HG03097 (cell line): Measurements from ENCODE around the gene ACVR1C.

ENCODE experiments used
- ATAC-seq: cut with Tn5 transposase; IDR thresholded peaks from one replicate; pipeline ENCODE4 v1.9.1; 2021; ENCODE audit not compliant: unreplicated experiment, low FRiP score

Gene ACVR1C

GRCh38 chr2:157628477-157629415 lies at the start of gene ACVR1C:
ACVR1C (minus strand) TSS chr2:157628864; CDS start chr2:157628644, 220 bp downstream.
- ATAC-seq: peak; percentile 95

DNA sequence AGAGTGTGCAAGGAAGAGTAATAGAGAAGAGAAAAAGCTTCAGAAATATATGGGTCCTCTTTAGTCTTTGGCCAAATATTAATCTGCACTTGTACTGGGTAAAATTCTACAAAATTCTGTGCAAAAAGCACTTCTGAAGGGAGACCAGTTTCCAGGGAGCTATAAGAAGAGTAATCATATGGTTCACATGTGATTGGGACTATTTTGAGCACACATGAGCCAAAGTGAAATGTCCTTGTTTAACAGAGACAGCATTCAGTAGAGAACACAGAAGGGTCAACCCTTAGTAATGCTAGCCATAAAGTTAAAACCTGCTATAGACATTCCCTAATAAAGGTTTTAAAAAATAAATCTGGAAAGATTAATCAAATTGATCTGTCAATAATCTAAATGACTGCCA lies 49.3 kb upstream of the ACVR1C start:
- ATAC-seq: no peak

DNA sequence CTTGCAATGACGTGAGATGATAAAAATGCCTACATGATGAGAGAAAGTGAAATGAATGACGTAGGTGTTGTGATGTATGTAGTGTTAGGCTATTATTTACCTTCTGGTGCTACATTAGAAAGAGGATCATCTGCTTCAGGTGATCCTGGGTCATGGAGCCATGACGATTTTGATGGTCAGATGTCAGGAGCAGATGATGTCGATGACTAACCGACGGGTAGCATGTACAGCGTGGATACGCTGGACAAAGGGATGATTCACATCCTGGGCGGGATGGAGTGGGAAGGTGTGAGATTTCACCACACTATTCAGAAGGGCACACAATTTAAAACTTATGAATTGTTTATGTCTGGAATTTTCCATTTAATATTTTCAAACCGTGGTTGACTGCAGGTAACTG lies 43.5 kb upstream of the ACVR1C start:
- no peak for ATAC-seq

GRCh38 chr2:157662401-157662800 lies 33.7 kb upstream of the ACVR1C start:
- no peak for ATAC-seq

GRCh38 chr2:157661776-157662175 lies 33.1 kb upstream of the ACVR1C start:
- no peak for ATAC-seq

GRCh38 chr2:157657858-157658257 lies 29.2 kb upstream of the ACVR1C start:
- no peak for ATAC-seq

GRCh38 chr2:157657101-157657500 lies 28.4 kb upstream of the ACVR1C start:
- no peak for ATAC-seq

DNA sequence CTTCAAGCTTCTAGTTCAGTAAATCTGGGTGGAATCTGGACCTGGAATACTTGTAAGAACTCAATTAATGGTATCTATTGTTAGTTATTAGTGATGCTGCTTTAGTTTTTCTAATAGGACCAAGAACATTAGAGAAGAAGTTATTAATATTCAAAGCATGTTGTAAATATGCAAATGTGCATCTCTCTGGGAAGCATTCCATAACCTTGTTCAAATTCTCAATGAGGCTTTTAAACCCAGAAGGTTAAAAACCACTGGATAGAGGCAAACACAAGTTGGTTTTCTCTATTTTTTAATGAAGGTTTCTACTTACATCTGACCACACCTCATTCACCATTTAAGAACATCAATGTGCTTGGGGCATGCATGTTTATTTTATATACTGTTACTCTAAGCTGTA lies 16.1 kb upstream of the ACVR1C start:
- ATAC-seq: no peak

DNA sequence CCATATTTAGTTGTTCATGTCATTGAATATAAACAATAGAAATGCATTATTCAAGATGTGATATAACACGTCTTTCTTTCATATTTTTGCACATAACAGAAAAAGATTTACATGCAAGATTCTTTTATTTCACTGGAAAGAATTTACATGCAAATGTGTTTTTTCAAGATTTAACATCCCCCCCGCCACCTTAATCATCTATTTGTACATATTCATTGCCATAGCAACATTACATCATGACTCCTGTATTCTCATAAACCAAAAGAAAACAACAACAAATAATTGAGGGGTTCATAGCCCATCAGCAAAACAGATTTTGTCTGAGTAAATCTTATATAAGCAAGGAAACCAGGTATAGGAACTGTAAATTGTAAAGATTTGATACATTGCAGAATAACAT lies 3.2 kb upstream of the ACVR1C start:
- ATAC-seq: no peak

DNA sequence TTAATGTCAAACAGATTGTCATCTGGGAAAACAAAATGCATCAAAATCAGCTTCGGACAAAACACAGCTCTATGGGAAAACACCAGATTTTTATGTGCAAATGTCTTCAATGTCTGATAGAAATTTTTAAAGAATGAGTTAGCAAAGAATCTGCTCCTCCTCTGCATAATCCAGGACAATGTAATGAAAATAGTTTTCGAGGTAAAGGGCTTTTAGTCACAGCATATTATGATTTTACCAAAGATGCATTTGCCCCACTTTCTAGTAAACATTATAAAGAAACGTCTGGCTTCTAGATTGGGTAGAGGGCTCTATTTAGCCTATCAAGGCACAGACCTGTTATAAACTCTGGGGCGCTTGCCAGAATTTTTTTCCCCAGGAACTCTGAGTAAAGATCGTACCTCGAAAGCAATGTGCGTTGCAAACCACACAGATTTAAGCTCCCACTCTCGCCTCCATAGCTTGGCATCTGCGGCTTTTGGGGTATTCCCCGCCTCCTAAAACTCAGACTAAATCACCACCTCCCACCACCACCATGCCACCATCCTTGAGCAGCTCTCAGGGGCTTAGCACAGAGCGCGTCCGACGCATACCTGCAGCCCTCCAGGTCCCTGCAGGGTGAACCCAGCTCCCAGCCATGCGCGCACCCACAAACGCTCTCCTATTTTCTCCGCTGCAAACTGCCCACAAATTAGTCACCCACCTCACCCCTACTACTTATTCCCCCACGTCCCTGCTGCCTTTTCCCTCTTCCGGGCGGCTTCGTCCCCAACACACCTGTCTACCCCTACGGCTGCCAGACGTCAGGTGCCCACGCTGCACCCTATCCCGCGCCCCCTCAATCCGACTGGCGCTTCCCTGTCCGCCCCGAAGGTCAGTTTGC lies 829 bp downstream of the ACVR1C start:
- no peak for ATAC-seq

DNA sequence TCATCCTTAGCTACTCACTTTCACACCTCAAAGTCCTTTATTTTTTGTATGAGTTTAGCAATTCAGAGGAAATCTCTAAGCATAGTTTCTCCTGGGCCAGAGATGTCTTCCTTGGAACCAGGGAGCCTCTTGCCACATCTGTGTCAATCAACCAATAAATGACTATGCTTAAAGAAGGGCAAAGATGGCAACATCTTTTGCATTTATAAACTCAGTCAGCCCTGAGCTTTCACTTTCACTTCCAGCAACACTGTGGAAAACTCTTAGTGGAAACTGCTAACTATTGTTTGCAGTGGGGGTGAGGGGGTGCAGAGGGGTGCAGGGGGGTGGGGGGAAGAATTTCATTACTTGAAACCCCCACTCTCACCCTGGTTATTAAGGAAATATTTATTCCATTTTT lies 3.4 kb downstream of the ACVR1C start:
- no peak for ATAC-seq

- no peak for ATAC-seq
These were observed 7.7 kb downstream of the ACVR1C start for GRCh38 chr2:157620956-157621355.

DNA sequence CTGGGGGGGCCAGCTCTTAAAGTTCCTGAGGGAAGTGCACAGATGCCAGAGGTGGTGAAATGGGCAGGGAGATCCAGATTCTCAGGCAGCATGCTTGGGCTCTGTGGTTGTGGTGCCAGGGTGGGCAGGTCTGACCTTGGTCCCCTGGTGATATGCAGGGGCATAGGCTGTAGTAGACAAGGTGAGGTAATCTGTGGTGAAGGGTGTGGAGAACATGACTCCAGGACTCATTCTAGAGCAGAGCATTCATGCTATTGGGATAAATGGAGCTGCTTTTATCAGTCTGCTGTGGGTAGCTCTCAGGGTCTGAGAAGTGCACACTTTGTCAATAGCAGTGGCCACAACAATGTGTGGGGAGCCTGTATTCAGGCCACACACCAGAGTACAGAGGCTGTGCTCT lies 16.9 kb downstream of the ACVR1C start:
- ATAC-seq: no peak

DNA sequence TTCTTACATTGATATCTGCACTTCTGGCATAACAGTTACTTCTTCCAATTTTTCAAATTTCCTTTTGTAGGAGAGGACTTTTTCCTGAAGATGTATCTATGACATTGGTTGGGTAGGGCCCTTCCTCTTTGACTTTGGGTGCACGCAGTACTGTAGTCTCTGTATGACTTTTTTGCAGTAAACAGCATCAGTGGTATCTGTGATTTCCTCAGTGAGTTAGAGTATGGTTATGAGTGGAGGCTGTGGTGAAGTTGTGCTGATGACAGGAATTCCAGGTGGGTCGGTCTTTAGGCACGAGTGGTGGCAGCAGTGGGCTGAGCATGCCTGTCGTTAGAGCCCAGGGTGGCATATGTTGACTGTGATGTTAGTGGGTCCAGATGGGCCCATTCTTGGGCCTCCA lies 17.6 kb downstream of the ACVR1C start:
- ATAC-seq: no peak

DNA sequence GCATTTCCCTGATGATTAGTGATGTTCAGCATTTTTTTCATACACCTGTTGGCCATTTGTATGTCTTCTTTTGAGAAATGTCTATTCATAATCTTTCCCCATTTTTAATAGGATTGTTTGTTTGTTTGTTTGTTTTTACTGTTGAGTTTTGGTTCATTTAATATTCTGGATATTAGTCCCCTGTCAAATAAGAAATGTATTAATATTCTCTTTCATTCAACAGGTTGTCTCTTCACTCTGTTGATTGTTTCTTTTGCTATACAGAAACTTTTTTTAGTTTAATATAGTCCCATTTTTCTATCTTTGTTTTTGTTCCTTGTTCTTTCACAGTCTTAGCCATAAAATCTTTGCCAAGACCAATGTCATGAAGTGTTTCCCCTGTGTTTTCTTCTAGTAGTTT lies 22.1 kb downstream of the ACVR1C start:
- no peak for ATAC-seq

- ATAC-seq: no peak
These were observed 25.5 kb downstream of the ACVR1C start for GRCh38 chr2:157603198-157603597.

DNA sequence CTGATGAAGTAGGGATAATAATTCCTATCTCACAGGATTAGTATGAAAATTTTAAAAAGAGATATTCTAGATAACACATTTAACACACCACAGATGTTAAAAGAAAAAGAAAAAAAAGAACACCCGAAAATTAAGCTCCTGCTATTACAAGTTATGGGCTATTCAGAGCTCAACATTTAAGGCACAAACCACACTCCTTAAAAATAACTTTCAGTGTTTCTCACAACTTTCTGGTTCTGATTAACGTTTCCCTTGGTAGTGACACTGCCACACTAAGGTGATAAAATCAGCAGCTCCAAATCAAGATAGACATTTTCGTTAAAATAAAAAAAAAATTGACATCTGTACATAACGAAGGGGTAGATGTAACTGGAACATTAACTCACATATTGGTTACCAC lies 26.9 kb downstream of the ACVR1C start:
- ATAC-seq: no peak

GRCh38 chr2:157596992-157597681 lies 31.5 kb downstream of the ACVR1C start:
- ATAC-seq: no peak

GRCh38 chr2:157593411-157593810 lies 35.3 kb downstream of the ACVR1C start:
- no peak for ATAC-seq

- ATAC-seq: no peak
These were observed 35.7 kb downstream of the ACVR1C start for GRCh38 chr2:157592948-157593347.

- ATAC-seq: no peak
These were observed 36.3 kb downstream of the ACVR1C start for GRCh38 chr2:157592374-157592773.
